GM12878 (cell line): ENCODE results near the gene FRG2B. TPM values are rescaled to one million over a fixed set of nuclear protein-coding genes. Genes with fewer than 3 reads are reported as not detected.

ENCODE experiments used
- ATAC-seq: fragments of 200-7000 bp; cut with Tn5 transposase; 3 replicates; pipeline ENCODE4 v1.9.1; 2020; ENCODE audit warnings: mild to moderate bottlenecking, moderate library complexity
- BruUV-seq: library from RNA; stranded (reverse); fragments of 400-500 nt; replicated peaks from 2 replicates; lab custom pipeline; 2021; lab: Mats Ljungman, UMichigan
- CTCF ChIA-PET: fragments of 300-600 bp; sonication (Branson Sonifier 250); formaldehyde crosslinking; extraction: SDS; loops from one replicate; lab custom pipeline; 2021; ENCODE audit warnings: inconsistent platforms; lab: Yijun Ruan, JAX
- POLR2A ChIA-PET: fragments of 350-600 bp; formaldehyde crosslinking; extraction: SDS; loops from one replicate; lab custom pipeline; 2021; ENCODE audit warnings: inconsistent platforms; lab: Charles Lee
- RAD21 ChIA-PET: fragments of 300-600 bp; sonication (Branson Sonifier 250); formaldehyde crosslinking; loops from one replicate; lab custom pipeline; 2023; ENCODE audit warnings: antibody characterized with exemption; ENCODE audit not compliant: unreplicated experiment; lab: Charles Lee
- SMC1A ChIA-PET: fragments of 300-600 bp; sonication (Branson Sonifier 250); formaldehyde crosslinking; loops from one replicate; lab custom pipeline; 2023; ENCODE audit not compliant: unreplicated experiment, uncharacterized antibody; lab: Charles Lee
- DNase-seq: peaks from one replicate; pipeline ENCODE4 v3.0.0-alpha.2; 2011; ENCODE audit warnings: low read depth, low spot score
- FAIRE-seq: peaks from 3 replicates; lab custom pipeline; 2011; peaks lifted over from hg19 to GRCh38; lab: Jason Lieb, UNC
- H2AFZ ChIP-seq: 2 replicates; pipeline ENCODE4 v1.6.0; 2011; ENCODE audit warnings: low read depth, low read length, control low read depth; ENCODE audit not compliant: control insufficient read depth
- H3K27ac ChIP-seq: 2 replicates; pipeline ENCODE4 v1.5.1; 2011; ENCODE audit warnings: control low read depth; ENCODE audit not compliant: control insufficient read depth, insufficient read depth
- H3K27me3 ChIP-seq, 2 experiments: replicated peaks in 1 of 2; 2 replicates each; pipeline versions ENCODE4 v1.6.0 to v1.6.1; 2011; ENCODE audit warnings: low read length in 1 of 2; ENCODE audit not compliant: control insufficient read depth in 2 of 2, insufficient read depth in 2 of 2
- H3K36me3 ChIP-seq, 2 experiments: 2 replicates each; pipeline ENCODE4 v1.5.1; 2011; ENCODE audit warnings: low read length in 1 of 2; ENCODE audit not compliant: control insufficient read depth in 2 of 2, insufficient read depth in 2 of 2
- H3K4me1 ChIP-seq: 2 replicates; pipeline ENCODE4 v1.6.1; 2011; ENCODE audit warnings: mild to moderate bottlenecking, low read length, moderate library complexity, mixed read lengths; ENCODE audit not compliant: control insufficient read depth, insufficient read depth
- H3K4me2 ChIP-seq: 2 replicates; pipeline ENCODE4 v1.6.0; 2011; ENCODE audit warnings: control low read depth; ENCODE audit not compliant: control insufficient read depth, insufficient read depth
- H3K4me3 ChIP-seq: fragments of 200-600 bp; sonication (generic); 2 replicates; pipeline ENCODE4 v1.5.1; 2016
- H3K79me2 ChIP-seq: 2 replicates; pipeline ENCODE4 v1.6.0; 2011; ENCODE audit warnings: low read length; ENCODE audit not compliant: control insufficient read depth, insufficient read depth
- H3K9ac ChIP-seq: 2 replicates; pipeline ENCODE4 v1.8.0; 2011; ENCODE audit warnings: low read length, control low read depth, mixed read lengths; ENCODE audit not compliant: control insufficient read depth, insufficient read depth
- H3K9me3 ChIP-seq: replicated peaks from 3 replicates; pipeline ENCODE4 v1.5.1; 2011; ENCODE audit warnings: mild to moderate bottlenecking, low read length; ENCODE audit not compliant: control insufficient read depth, insufficient read depth
- H4K20me1 ChIP-seq: 2 replicates; pipeline ENCODE4 v1.6.0; 2011; ENCODE audit not compliant: control insufficient read depth, insufficient read depth
- FOXM1 ChIP-seq: IDR thresholded peaks from 2 replicates; pipeline ENCODE4 v1.6.1; 2012; ENCODE audit warnings: low read depth, mild to moderate bottlenecking, inconsistent platforms, low read length, moderate library complexity
- MXI1 ChIP-seq: fragments of 150-350 bp; IDR thresholded peaks from 2 replicates; pipeline ENCODE4 v1.6.1; 2011; ENCODE audit warnings: low read depth, mild to moderate bottlenecking, inconsistent platforms, low read length, improper control_type of control experiment
- NFYB ChIP-seq: IDR thresholded peaks from 2 replicates; pipeline ENCODE4 v1.6.1; 2011; ENCODE audit warnings: low read depth, mild to moderate bottlenecking, low read length, improper control_type of control experiment, moderate library complexity; ENCODE audit not compliant: insufficient read depth
- SIN3A ChIP-seq: IDR thresholded peaks from 2 replicates; pipeline ENCODE4 v1.6.1; 2012; ENCODE audit warnings: low read depth, low read length, improper control_type of control experiment
- SMARCA5 ChIP-seq: fragments of 450-650 bp; IDR thresholded peaks from 2 replicates; pipeline ENCODE4 v1.6.1; 2017; ENCODE audit warnings: mild to moderate bottlenecking
- STAT1 ChIP-seq: fragments of 450-650 bp; conservative IDR thresholded peaks from 2 replicates; pipeline ENCODE4 v1.6.1; 2014; ENCODE audit warnings: antibody characterized with exemption, mild to moderate bottlenecking
- WGBS: methylation state at CpG from one replicate; pipeline ENCODE4 v1.1.6; 2016; ENCODE audit warnings: low lambda C conversion rate; ENCODE audit not compliant: insufficient replicate concordance, insufficient coverage; ENCODE audit errors: missing lambda C conversion rate; 5-methylcytosine and 5-hydroxymethylcytosine counted together
- in situ Hi-C: fragments of 300-500 bp; cut with MboI; formaldehyde crosslinking; loops from 9 replicates; pipeline ENCODE4 v1.14.3; 2018; ENCODE audit warnings: mixed read lengths
- intact Hi-C: fragments of 100-400 bp; cut with micrococcal nuclease; formaldehyde crosslinking; loops from one replicate; pipeline ENCODE4 v1.14.2; 2022; ENCODE audit not compliant: unreplicated experiment
- polyA plus RNA-seq, 11 experiments: library from polyadenylated mRNA; depleted of rRNA in 4 of 11; unstranded in 6 of 11; stranded (reverse) in 5 of 11; fragments of >200 nt; fragmentation: Nextera tagmentation in 4 of 11; fragmentation: Illumina TruSeq in 1 of 11; extraction: Ambion mirVana in 4 of 11; extraction: Trizol in 1 of 11; gene quantifications; 1 replicate in 1 of 11; 2 replicates in 10 of 11; pipeline versions ENCODE4 v1.2.1 to v1.2.3, GENCODE V29; 2011 to 2016; ENCODE audit warnings: inconsistent platforms in 2 of 11, missing spikeins in 2 of 11, low read depth in 1 of 11
- total RNA-seq, 4 experiments: library from RNA; depleted of rRNA in 3 of 4; stranded (reverse); fragments of >200 nt in 3 of 4; fragmentation: Illumina TruSeq in 1 of 4; extraction: Trizol in 1 of 4; gene quantifications; 2 replicates each; pipeline versions ENCODE4 v1.2.1 to v1.2.3, GENCODE V29; 2013 to 2021

FRG2B gene
- total and polyA plus RNA-seq, 10 of the 15 experiments (the other 5 are each of a cell fraction or from before 2014, with no cell fraction given), result not detected

DNA sequence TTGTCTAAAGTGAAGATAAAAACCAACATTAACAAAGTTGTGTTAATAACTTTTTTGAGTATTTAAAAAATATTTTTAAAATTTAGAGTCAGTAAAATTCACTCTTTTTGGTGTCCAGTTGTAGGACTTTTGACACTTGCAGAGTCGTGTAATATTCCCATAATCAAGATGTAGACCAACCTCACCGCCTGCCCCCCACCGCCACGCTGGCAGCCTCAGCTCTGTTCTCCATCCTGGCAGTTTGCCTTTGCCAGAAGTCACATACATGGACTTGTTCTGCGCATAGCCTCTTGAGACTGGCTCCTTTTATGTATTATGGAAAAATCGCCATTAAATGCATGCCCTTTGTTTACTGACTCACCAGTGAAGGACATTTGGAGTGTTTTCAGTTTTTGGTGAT, 33.9 kb downstream of the FRG2B start:
- Histone ChIP-seq H4K20me1 (no peaks in the 10 kb centered on the region), H2AFZ (no peak overlapping the region), H3K27me3 (peaks cover 0 to 1% of the 10 kb centered on the region in 2 experiments; a peak in 2 of 4 replicates), H3K27ac (no peak overlapping the region), H3K4me2 (no peak overlapping the region), H3K9me3 (no peaks in the 10 kb centered on the region), H3K4me1 (no peaks in the 10 kb centered on the region), H3K9ac (no peak overlapping the region), H3K4me3 (no peak overlapping the region), H3K79me2 (no peaks in the 10 kb centered on the region), H3K36me3 (no peaks in the 10 kb centered on the region)
- ATAC-seq, result no peak
- no peak for TF ChIP-seq SMARCA5
- FAIRE-seq, result no peak
- in situ Hi-C loops (no loop called here), intact Hi-C loops (no loop called here)
- ChIA-PET SMC1A (no interaction called here), RAD21 (no interaction called here), CTCF (no interaction called here), POLR2A (no interaction called here)
- 45% methylated on average over 6 of the region's 6 CpGs for WGBS
- no peak for DNase-seq
- no TSS peak for BruUV-seq

DNA sequence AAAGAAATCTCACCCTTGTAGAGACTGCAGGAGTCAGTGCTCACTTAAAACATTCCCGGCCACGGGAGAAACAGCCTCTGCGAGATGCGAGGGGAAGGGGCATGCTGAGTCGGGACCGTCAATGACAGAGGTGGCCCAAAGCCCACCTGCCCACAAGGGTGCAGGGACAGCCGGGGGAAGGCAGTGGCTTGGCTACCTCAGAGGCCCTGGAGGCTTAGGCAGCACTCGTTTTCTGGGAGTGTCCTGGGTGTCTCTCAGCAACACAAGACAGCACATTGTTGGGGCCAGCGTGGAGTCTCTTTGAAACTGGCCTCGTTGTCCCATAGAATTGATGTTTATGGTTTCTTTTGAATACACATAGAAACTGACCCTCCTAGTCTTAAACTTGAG, 35.6 kb downstream of the FRG2B start:
- no peak for ATAC-seq
- no peak overlapping the region for H2AFZ ChIP-seq
- FAIRE-seq, result no peak
- H3K9ac ChIP-seq, result no peak overlapping the region
- SMC1A ChIA-PET, result no interaction called here
- H3K4me2 ChIP-seq, result no peak overlapping the region
- H3K27ac ChIP-seq, result no peak overlapping the region
- no peak for DNase-seq
- no peaks in the 10 kb centered on the region for H3K36me3 ChIP-seq
- H3K27me3 ChIP-seq, result peaks cover 0 to 1% of the 10 kb centered on the region in 2 experiments; a peak in 2 of 4 replicates
- intact Hi-C loops, result no loop called here
- no peak for TF ChIP-seq STAT1
- TF ChIP-seq MXI1, result no peak
- TF ChIP-seq SIN3A, result no peak
- TF ChIP-seq FOXM1, result no peak
- no peak for TF ChIP-seq NFYB
- no peaks in the 10 kb centered on the region for H3K9me3 ChIP-seq
- RAD21 ChIA-PET, result no interaction called here
- in situ Hi-C loops, result no loop called here
- no peak overlapping the region for H3K4me3 ChIP-seq
- no peaks in the 10 kb centered on the region for H3K79me2 ChIP-seq
- POLR2A ChIA-PET, result no interaction called here
- 17% methylated on average over 10 of the region's 10 CpGs for WGBS
- H4K20me1 ChIP-seq, result no peaks in the 10 kb centered on the region
- CTCF ChIA-PET, result no interaction called here
- H3K4me1 ChIP-seq, result no peaks in the 10 kb centered on the region
- no TSS peak for BruUV-seq
